H1 (cell line): ENCODE results near the gene SRRM5. TPM values are rescaled to one million over a fixed set of nuclear protein-coding genes. Genes with fewer than 3 reads are reported as not detected.
A peak's percentile ranks its signal among the peaks of the same experiment; 100 is the strongest.

Source experiments
- CTCF ChIA-PET: fragments of 300-600 bp; sonication (Branson Sonifier 250); formaldehyde crosslinking; loops from one replicate; lab custom pipeline; 2021; ENCODE audit not compliant: partially characterized antibody; lab: Charles Lee
- POLR2A ChIA-PET: fragments of 300-600 bp; sonication (Branson Sonifier 250); formaldehyde crosslinking; loops from one replicate; lab custom pipeline; 2021; ENCODE audit warnings: inconsistent platforms; ENCODE audit not compliant: partially characterized antibody; lab: Charles Lee
- DNase-seq, 2 experiments: peaks; one replicate each; pipeline versions ENCODE4 v3.0.0 to v3.0.0-alpha.2; 2010 to 2022; ENCODE audit warnings: low spot score in 2 of 2, low read depth in 1 of 2, mixed read lengths in 1 of 2
- FAIRE-seq: peaks from 2 replicates; lab custom pipeline; 2011; peaks lifted over from hg19 to GRCh38; lab: Jason Lieb, UNC
- H2AFZ ChIP-seq: 2 replicates; pipeline ENCODE4 v1.8.1; 2012; ENCODE audit warnings: low read length, inconsistent platforms
- H2AK5ac ChIP-seq: 2 replicates; pipeline ENCODE4 v1.6.1; 2013; ENCODE audit warnings: low read depth, low read length
- H2BK120ac ChIP-seq: replicated peaks from 2 replicates; pipeline ENCODE3; 2013; ENCODE audit warnings: low read depth, low read length, inconsistent platforms
- H2BK12ac ChIP-seq: 2 replicates; pipeline ENCODE4 v1.6.1; 2013; ENCODE audit warnings: low read depth, low read length
- H2BK15ac ChIP-seq: 2 replicates; pipeline ENCODE4 v1.6.1; 2013; ENCODE audit warnings: low read length
- H2BK20ac ChIP-seq: 2 replicates; pipeline ENCODE4 v1.6.1; 2013; ENCODE audit warnings: low read length
- H2BK5ac ChIP-seq: 2 replicates; pipeline ENCODE4 v1.6.1; 2013; ENCODE audit warnings: low read depth, low read length
- H3K14ac ChIP-seq: 2 replicates; pipeline ENCODE4 v1.6.1; 2013; ENCODE audit warnings: inconsistent platforms; ENCODE audit not compliant: insufficient read length
- H3K18ac ChIP-seq: 2 replicates; pipeline ENCODE4 v1.6.1; 2013; ENCODE audit warnings: low read length; ENCODE audit errors: extremely low read depth
- H3K23ac ChIP-seq: 2 replicates; pipeline ENCODE4 v1.6.1; 2013; ENCODE audit warnings: inconsistent platforms; ENCODE audit not compliant: insufficient read length
- H3K23me2 ChIP-seq: 2 replicates; pipeline ENCODE4 v1.6.1; 2013; ENCODE audit warnings: low read depth, low read length
- H3K27ac ChIP-seq: 2 replicates; pipeline ENCODE4 v1.6.1; 2011; ENCODE audit warnings: low read depth, low read length, inconsistent platforms
- H3K27me3 ChIP-seq, 4 experiments: replicated peaks in 1 of 4; 1 replicate in 1 of 4; 2 replicates in 3 of 4; pipeline versions ENCODE4 v1.6.1 to v1.8.1; 2011 to 2013; ENCODE audit warnings: low read length in 3 of 4, mild to moderate bottlenecking in 3 of 4, inconsistent platforms in 2 of 4, mixed read lengths in 2 of 4, moderate library complexity in 1 of 4; ENCODE audit not compliant: control insufficient read depth in 3 of 4, insufficient read depth in 3 of 4; ENCODE audit errors: extremely low read depth in 1 of 4
- H3K36me3 ChIP-seq, 4 experiments: 2 replicates each; pipeline versions ENCODE4 v1.6.1 to v1.8.1; 2011 to 2013; ENCODE audit warnings: mild to moderate bottlenecking in 4 of 4, low read length in 3 of 4, moderate library complexity in 2 of 4, control low read depth in 1 of 4, inconsistent platforms in 1 of 4; ENCODE audit not compliant: insufficient read depth in 4 of 4, control insufficient read depth in 2 of 4
- H3K4ac ChIP-seq: replicated peaks from 2 replicates; pipeline ENCODE3; 2013; ENCODE audit warnings: low read length, low read depth, mixed read lengths, inconsistent platforms; ENCODE audit not compliant: insufficient read length
- H3K4me1 ChIP-seq, 4 experiments: replicated peaks in 1 of 4; 1 replicate in 1 of 4; 2 replicates in 3 of 4; pipeline versions ENCODE4 v1.6.1 to v1.8.1; 2011 to 2013; ENCODE audit warnings: low read length in 3 of 4, inconsistent platforms in 2 of 4, mixed read lengths in 1 of 4; ENCODE audit not compliant: insufficient read depth in 4 of 4, control insufficient read depth in 3 of 4
- H3K4me2 ChIP-seq, 2 experiments: 2 replicates each; pipeline versions ENCODE4 v1.6.1 to v1.8.1; 2011 to 2013; ENCODE audit warnings: low read depth in 2 of 2, low read length in 2 of 2, control low read depth in 1 of 2, inconsistent platforms in 1 of 2, mild to moderate bottlenecking in 1 of 2; ENCODE audit not compliant: insufficient read depth in 1 of 2
- H3K4me3 ChIP-seq, 4 experiments: fragments of 200-600, 300-600 bp in 1 of 4; sonication (generic), shearing (Covaris generic), sonication (Bioruptor Twin) in 1 of 4; 2 replicates each; pipeline versions ENCODE4 v1.5.1 to v1.8.1; 2011 to 2016; ENCODE audit warnings: low read length in 4 of 4, low read depth in 3 of 4, control low read depth in 2 of 4, inconsistent platforms in 2 of 4, mild to moderate bottlenecking in 2 of 4, mixed read lengths in 1 of 4, moderate library complexity in 1 of 4; ENCODE audit not compliant: insufficient read depth in 2 of 4; ENCODE audit errors: extremely low read depth in 1 of 4
- H3K56ac ChIP-seq: replicated peaks from 2 replicates; pipeline ENCODE3; 2013; ENCODE audit warnings: low read depth, mild to moderate bottlenecking, mixed read lengths, low read length, inconsistent platforms; ENCODE audit not compliant: insufficient read length
- H3K79me1 ChIP-seq: 2 replicates; pipeline ENCODE4 v1.6.1; 2013; ENCODE audit warnings: low read depth, low read length, control low read depth
- H3K79me2 ChIP-seq, 2 experiments: 2 replicates each; pipeline versions ENCODE4 v1.6.1 to v1.8.1; 2012 to 2013; ENCODE audit warnings: low read length in 2 of 2, mild to moderate bottlenecking in 2 of 2, inconsistent platforms in 1 of 2; ENCODE audit not compliant: insufficient read depth in 2 of 2, control insufficient read depth in 1 of 2
- H3K9ac ChIP-seq, 4 experiments: replicated peaks in 1 of 4; 1 replicate in 1 of 4; 2 replicates in 3 of 4; pipeline versions ENCODE4 v1.6.1 to v1.8.1; 2011 to 2013; ENCODE audit warnings: low read depth in 3 of 4, low read length in 3 of 4, control low read depth in 2 of 4, mild to moderate bottlenecking in 2 of 4, moderate library complexity in 2 of 4, inconsistent platforms in 1 of 4; ENCODE audit errors: extremely low read depth in 1 of 4
- H3K9me3 ChIP-seq, 2 experiments: 2 replicates each; pipeline versions ENCODE4 v1.6.1 to v1.8.1; 2012 to 2013; ENCODE audit warnings: mild to moderate bottlenecking in 2 of 2, moderate library complexity in 2 of 2, control low read depth in 1 of 2, inconsistent platforms in 1 of 2, low read depth in 1 of 2, low read length in 1 of 2, mixed read lengths in 1 of 2; ENCODE audit not compliant: insufficient read depth in 2 of 2
- H4K20me1 ChIP-seq, 2 experiments: replicated peaks in 1 of 2; 2 replicates each; pipeline versions ENCODE3 to v1.8.1; 2011 to 2013; ENCODE audit warnings: inconsistent platforms in 2 of 2, low read length in 2 of 2, mild to moderate bottlenecking in 1 of 2; ENCODE audit not compliant: insufficient read depth in 2 of 2, control insufficient read depth in 1 of 2
- H4K5ac ChIP-seq: 2 replicates; pipeline ENCODE4 v1.6.1; 2013; ENCODE audit warnings: low read length, low read depth, mixed read lengths, inconsistent platforms; ENCODE audit not compliant: insufficient read length
- H4K8ac ChIP-seq: 2 replicates; pipeline ENCODE4 v1.8.0; 2013; ENCODE audit warnings: mild to moderate bottlenecking, moderate library complexity, low read length, inconsistent platforms; ENCODE audit not compliant: insufficient read depth; ENCODE audit errors: extremely low read depth
- H4K91ac ChIP-seq: replicated peaks from 2 replicates; pipeline ENCODE3; 2013; ENCODE audit warnings: low read length, mixed read lengths, inconsistent platforms; ENCODE audit not compliant: insufficient read length
- ATF3 ChIP-seq: IDR thresholded peaks from 2 replicates; pipeline ENCODE4 v1.6.1; 2011; ENCODE audit warnings: low read depth, mild to moderate bottlenecking, low read length; ENCODE audit not compliant: insufficient read depth
- WGBS, 2 experiments: shearing (Covaris generic) in 1 of 2; methylation state at CpG; one replicate each; pipeline versions ENCODE4 v1.1.6 to v1.1.7; 2013 to 2015; ENCODE audit warnings: low lambda C conversion rate in 2 of 2, mixed read lengths in 2 of 2, inconsistent platforms in 1 of 2, low coverage in 1 of 2, missing lambda C conversion rate in 1 of 2; ENCODE audit not compliant: insufficient replicate concordance in 2 of 2, insufficient coverage in 1 of 2, insufficient read length in 1 of 2; ENCODE audit errors: extremely low coverage in 1 of 2, missing lambda C conversion rate in 1 of 2; 5-methylcytosine and 5-hydroxymethylcytosine counted together
- polyA plus RNA-seq, 7 experiments: library from polyadenylated mRNA; depleted of rRNA in 3 of 7; stranded (reverse) in 5 of 7; unstranded in 2 of 7; fragments of >200 nt in 5 of 7; fragments of 200-250 nt in 2 of 7; gene quantifications; 1 replicate in 5 of 7; 2 replicates in 1 of 7; 4 replicates in 1 of 7; pipeline versions ENCODE4 v1.2.1 to v1.2.3, GENCODE V29; 2011 to 2013; ENCODE audit warnings: missing spikeins in 2 of 7, mixed read lengths in 2 of 7
- total RNA-seq: library from RNA; stranded (reverse); fragmentation: NEBNext Ultra II Directional; extraction: Animal tissue kit (Norgen Biotek cat#: 25700); gene quantifications from 2 replicates; pipeline ENCODE4 v1.2.1, GENCODE V29; 2021

The SRRM5 gene
- total and polyA plus RNA-seq, 2 of the 8 experiments (the other 6 are each of a cell fraction or from before 2014, with no cell fraction given), result 0.06 to 0.11 TPM

DNA sequence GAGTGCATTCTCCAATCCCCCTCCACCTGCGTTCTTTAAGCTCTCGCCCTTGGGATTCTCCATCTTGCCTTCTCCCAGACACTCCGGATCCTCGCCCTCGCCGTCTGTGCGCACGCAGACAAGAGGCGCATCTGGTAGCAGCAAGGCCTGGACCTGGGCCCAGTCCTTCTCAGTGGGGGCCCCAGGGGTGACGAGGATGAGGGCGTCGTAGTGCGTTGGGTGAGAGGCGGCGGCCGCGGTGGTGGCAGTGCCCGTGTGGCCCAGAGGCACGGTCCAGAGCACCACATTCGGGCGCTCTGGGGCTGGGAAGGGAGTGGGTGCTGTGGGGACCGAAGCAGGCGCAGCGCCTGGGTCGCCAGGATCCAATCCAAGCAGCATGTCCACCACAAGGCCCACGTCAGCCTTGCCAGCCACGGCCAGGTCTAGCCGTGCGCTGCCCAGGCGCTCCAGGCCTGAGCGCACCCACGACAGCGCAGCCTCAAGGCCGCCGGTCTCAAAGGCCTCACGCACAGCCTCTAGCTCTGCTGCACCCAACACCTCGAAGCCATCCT lies 19.0 kb upstream of the SRRM5 start:
- no peak overlapping the region for H2BK20ac ChIP-seq
- peaks cover 5 to 13% of the 10 kb centered on the region in 2 experiments for H3K79me2 ChIP-seq
- no peak overlapping the region for H3K23ac ChIP-seq
- peaks cover 3 to 21% (median 8%) of the 10 kb centered on the region in 4 experiments; a peak in 5 of 8 replicates for H3K36me3 ChIP-seq
- no peak overlapping the region for H2BK15ac ChIP-seq
- H3K4ac ChIP-seq, result no peak overlapping the region
- POLR2A ChIA-PET, result interaction anchor here (1.0 to 3.3 kb wide), 3 partner anchors 12 to 59 kb away, joined by 3 to 22 read pairs (median 8); partner anchors contain the start of gene ZNF575
- no peak overlapping the region for H4K8ac ChIP-seq
- no peaks in the 10 kb centered on the region for H3K27me3 ChIP-seq
- H2AK5ac ChIP-seq, result no peak overlapping the region
- H3K14ac ChIP-seq, result no peak overlapping the region
- no peak overlapping the region for H3K27ac ChIP-seq
- H4K5ac ChIP-seq, result no peak overlapping the region
- peaks cover 2 to 6% (median 3%) of the 10 kb centered on the region in 4 experiments; a peak in 6 of 7 replicates for H3K4me1 ChIP-seq
- no peak overlapping the region for H2AFZ ChIP-seq
- no peaks in the 10 kb centered on the region for H3K9me3 ChIP-seq
- peaks cover 16% of the 10 kb centered on the region; the same call in 1 of the 2 replicates for H3K23me2 ChIP-seq
- DNase-seq, result no peak
- CTCF ChIA-PET, result interaction anchor here (0.7 to 6.5 kb wide), 10 partner anchors 18 to 70 kb away, joined by 3 to 92 read pairs (median 21); partner anchors contain the start of genes PINLYP, XRCC1 and ZNF575
- no peak overlapping the region for H2BK120ac ChIP-seq
- no peak for FAIRE-seq
- WGBS, 2 experiments, result 94% methylated on average over 33 of the region's 37 CpGs; no CpG with 5 or more reads in 1 of the 2 experiments
- peaks cover 4 to 7% of the 10 kb centered on the region in 2 experiments for H4K20me1 ChIP-seq
- no peak for TF ChIP-seq ATF3
- H3K4me3 ChIP-seq, result no peak overlapping the region
- no peak overlapping the region for H2BK12ac ChIP-seq
- peaks cover 6% of the 10 kb centered on the region for H3K79me1 ChIP-seq
- H2BK5ac ChIP-seq, result 0 out of 2 replicates have a peak overlapping the region, but pooled peaks have one; percentile 71
- H4K91ac ChIP-seq, result no peak overlapping the region
- no peak overlapping the region for H3K4me2 ChIP-seq
- no peak overlapping the region for H3K56ac ChIP-seq
- H3K18ac ChIP-seq, result no peak overlapping the region
- H3K9ac ChIP-seq, result no peak overlapping the region
